ENCODE measurements around the gene PPP6R1.

DNA sequence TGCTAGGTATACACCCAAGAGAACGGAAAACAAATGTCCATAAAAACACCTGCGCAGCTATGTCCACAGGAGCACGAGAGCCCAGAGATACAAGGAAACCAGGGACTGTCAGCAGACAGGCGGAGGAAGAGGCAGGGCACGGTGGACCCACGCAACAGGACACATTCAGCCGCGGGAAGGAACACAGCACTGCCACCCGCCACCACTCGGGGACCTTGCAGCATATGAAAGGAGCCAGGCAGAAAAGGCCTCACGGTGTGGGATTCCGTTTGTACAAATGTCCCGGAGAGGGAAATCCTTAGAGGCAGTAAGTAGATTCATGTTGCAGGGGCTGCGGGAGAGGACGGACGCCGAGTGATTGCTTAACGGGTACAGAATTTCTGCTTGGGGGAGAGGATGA, 13.3 kb upstream of the PPP6R1 start:
- TF ChIP-seq POLR2A (IDR thresholded peaks at IDR 0.05) (no peak), CTCF (IDR thresholded peaks at IDR 0.05) (no peak)

Measured in uterus (tissue), 2 donors.